VCaP (cell line): ENCODE results near the gene CTIF.

Experiments
- H3K27ac ChIP-seq: fragments of 450-650 bp; 2 replicates; pipeline ENCODE4 v1.5.1; 2017
- TF ChIP-seq, protein P1 (sequence below): fragments of 450-650 bp; conservative IDR thresholded peaks from 2 replicates; pipeline ENCODE4 v1.5.1; 2017; ENCODE audit warnings: mild to moderate bottlenecking, moderate library complexity

Gene CTIF

DNA sequence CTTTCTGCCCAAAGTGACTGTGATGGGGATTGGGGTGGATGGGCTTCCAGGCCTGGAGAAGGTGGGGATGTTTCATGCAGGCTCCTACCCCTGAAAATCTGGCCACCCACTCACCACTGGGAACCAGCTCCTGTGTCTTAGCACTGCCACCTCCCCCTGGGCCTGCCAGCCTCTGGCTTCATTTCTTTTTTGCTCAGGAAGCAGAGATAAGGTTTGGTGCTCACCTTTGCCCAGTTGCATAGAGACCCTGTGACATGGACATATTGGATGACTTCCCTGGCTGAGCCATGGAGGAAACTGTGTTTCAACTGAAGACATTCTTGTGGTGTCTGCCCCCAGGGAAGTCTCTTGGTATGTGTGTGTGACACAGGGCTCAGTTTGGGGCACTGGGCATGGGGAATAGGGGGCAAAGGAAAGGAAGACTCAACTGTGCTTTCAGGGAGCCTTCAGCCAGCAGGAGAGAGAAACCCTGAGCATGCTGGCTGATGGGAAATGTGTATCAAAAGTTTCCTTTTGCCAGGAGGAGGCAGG is 16.7 kb downstream of the CTIF start:
- no peak overlapping the region for H3K27ac ChIP-seq
- TF ChIP-seq, protein P1, sequence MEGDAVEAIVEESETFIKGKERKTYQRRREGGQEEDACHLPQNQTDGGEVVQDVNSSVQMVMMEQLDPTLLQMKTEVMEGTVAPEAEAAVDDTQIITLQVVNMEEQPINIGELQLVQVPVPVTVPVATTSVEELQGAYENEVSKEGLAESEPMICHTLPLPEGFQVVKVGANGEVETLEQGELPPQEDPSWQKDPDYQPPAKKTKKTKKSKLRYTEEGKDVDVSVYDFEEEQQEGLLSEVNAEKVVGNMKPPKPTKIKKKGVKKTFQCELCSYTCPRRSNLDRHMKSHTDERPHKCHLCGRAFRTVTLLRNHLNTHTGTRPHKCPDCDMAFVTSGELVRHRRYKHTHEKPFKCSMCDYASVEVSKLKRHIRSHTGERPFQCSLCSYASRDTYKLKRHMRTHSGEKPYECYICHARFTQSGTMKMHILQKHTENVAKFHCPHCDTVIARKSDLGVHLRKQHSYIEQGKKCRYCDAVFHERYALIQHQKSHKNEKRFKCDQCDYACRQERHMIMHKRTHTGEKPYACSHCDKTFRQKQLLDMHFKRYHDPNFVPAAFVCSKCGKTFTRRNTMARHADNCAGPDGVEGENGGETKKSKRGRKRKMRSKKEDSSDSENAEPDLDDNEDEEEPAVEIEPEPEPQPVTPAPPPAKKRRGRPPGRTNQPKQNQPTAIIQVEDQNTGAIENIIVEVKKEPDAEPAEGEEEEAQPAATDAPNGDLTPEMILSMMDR, result no peak

DNA sequence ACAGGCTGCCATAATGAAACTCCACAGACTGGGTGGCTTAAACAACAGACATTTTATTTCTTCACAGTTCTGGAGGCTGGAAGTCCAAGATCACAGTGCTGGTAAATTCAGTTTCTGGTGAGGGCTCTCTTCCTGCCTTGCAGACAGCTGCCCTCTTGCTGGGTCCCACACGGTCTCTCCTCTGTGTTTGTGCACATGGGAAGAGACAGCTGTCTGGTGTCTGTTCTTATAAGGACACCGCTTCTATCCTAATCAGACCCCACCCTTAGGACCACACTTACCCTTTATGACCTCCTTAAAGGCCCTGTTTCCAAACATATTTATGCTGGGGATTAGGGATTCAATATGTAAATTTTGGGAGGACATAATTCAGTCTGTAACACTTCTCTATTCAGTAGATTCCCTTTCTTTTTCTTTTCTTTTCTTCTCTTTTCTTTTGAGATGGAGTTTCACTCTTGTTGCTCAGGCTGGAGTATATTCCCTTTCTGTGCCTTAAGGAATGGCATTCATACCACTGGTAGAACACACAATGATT is 18.9 kb downstream of the CTIF start:
- TF ChIP-seq, protein P1, result no peak
- H3K27ac ChIP-seq, result no peak overlapping the region

DNA sequence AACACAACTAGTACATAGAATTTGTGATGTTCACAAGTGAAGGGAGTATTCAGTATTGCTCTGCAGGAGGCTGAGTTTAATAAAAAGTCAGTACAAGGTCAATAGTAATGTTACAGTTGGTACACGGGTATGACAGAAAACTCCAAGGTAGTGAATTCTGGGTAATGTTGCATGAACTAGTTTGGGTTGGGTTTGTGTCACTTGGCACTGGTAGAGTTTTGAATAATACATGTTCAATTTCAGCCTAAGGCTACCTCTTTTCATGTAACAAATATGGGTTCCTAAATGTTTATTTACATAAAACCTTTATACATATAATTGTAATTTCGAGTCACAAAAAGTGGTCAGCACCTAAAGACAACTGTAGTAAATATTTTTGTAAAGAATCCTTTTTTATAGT is 19.4 kb downstream of the CTIF start:
- TF ChIP-seq, protein P1, result no peak
- H3K27ac ChIP-seq, result no peak overlapping the region

DNA sequence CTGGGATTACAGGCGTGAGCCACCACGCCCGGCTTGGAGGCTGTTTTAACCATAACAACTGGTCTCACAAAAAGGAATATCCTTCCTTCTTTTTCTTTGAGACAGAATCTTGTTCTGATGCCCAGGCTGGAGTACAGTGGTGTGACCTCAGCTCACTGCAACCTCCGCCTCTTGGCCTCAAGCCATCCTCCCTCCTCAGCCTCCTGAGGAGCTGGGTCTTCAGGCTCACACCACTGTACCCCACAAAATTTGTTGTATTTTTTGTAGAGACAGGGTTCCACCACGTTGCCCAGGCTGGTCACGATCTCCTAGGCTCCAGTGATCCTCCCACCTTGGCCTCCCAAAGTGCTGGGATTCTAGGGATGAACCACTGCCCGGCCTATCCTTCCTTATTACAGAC is 21.7 kb downstream of the CTIF start:
- TF ChIP-seq, protein P1, result no peak
- H3K27ac ChIP-seq, result no peak overlapping the region

DNA sequence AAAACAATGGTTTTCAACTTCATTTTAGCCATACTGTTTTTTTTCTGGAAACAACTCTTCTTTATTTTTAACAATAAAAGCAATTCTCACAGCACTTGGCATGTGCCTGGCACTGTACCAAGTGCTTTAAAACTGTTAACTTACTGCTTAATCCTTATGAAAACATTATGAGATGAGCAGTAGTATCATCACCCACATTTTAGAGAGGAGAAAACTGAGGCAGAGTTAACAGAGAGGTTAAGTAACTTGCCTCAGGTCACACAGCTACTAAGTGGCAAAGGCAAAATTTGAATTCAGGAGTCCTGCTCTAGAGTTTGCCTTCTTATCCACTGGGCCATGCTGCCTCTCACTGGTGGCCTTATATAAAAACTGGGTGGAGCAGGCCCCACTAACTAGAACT is 23.2 kb downstream of the CTIF start:
- TF ChIP-seq, protein P1, result no peak
- H3K27ac ChIP-seq, result no peak overlapping the region

DNA sequence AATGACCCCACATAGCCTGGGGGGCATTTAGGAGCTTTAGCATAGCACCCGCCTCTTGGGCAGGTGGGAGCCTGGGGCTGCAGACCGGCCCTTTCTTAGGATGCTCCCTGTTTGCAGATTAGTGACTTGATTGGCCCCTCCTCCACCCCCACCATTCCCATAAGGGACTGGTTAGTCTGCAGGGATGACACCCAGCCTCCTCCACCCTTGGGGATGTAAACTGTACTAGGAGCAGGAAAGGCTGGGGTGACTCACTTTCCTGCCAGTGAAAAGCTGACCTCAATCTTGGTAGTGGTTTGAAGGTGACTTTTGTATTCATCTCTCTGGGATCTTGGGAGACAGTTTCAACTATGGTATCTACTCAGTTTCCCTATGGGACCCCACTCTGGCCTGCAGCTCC is 24.2 kb downstream of the CTIF start:
- TF ChIP-seq, protein P1, result no peak
- H3K27ac ChIP-seq, result no peak overlapping the region

DNA sequence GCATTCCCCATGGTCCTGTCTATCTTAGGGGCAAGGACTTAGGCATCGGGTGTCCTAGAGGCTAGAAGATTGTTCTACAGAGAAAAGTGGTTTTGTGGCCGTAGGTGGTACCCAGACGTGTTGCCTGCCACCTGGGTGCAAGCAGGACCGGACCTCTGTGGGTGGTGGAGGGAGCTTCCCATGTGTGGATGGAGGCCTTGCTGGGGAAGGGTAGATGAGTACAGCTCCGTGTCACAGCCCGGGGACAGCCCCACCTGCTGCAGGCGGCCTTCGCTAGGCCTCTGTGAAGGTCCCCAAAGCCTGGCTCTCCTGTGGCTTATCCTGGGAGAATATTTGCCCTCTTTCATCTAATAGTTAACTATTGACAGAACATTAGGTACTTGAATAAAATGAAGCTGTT is 25.3 kb downstream of the CTIF start:
- TF ChIP-seq, protein P1, result no peak
- H3K27ac ChIP-seq, result no peak overlapping the region
